HG02840 (cell line): ENCODE results near the gene SHC2.

Source experiments
- ATAC-seq: cut with Tn5 transposase; IDR thresholded peaks from one replicate; pipeline ENCODE4 v1.9.1; 2021; ENCODE audit warnings: mild to moderate bottlenecking, moderate library complexity, moderate number of reproducible peaks; ENCODE audit not compliant: unreplicated experiment, low FRiP score

The SHC2 gene

DNA sequence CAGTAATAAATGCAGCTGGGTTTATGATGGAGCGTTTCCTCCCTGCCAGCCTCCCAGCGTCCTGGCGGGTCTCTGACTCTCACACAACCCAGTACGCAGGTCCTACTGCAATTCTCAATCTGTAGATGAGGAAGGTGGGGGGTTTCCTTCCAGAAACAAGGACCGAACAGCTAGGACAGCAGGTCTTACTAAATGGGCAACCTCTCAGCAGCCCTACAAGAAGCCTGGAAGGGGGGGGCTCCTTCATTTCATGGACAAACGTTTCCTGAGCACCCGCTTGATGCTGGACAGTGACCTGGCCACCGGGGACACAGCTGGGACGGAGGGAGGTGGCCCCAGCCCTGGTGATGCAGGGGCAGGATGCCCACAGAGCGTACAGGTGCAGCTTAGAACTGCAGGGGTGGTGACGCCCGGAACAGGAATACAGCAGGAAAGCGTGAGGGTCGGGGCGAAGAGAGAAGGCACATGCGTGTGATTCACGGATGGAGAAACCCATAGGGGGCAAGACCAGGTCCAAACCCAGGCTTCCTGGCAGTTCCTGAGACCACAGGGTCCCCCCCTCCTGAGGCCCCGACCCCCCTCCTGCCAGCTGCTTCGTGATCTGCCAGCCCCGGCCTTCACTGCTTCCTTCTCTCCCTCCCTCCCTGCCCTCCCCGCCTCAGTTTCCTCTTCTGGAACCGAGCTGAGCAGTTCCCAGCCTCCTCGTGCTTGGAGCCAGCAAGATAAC, 51.2 kb downstream of the SHC2 start:
- ATAC-seq: no peak

DNA sequence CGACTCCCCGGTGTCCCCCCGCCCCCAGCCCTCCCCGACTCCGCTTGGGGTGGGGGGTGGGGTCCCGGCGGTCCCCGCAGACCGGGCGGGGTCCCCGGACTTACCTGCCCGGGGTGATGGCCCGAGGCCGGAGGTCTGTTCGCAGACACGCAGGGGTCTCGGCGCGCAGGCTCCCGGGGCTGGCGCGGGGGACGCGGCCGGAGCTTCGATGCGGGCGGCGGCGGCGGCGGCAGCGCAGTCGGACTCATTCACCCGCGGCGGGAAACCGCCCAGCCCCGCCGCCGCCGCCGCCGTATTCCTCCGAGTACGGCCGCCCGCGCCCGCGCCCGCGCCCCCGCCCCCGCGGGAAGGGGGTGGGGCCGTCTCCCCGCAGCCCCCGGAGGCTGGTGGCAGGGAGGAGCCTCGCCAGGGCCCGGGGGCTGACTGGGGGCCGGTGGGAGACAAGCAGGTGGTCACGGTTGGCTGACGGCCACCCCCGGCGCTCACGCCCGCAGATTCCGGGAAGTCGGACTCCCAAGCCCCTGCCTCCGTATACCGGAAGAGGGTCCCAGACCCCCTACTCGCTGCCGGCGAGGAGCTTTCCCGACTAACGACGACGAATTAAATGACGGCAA, 51.8 kb downstream of the SHC2 start, which contains the start of gene C2CD4C:
Gene C2CD4C, minus strand, starts transcription at position 246 of the 614 bp plus-strand sequence. CDS start 786 bp downstream, outside the sequence.
- no peak for ATAC-seq

DNA sequence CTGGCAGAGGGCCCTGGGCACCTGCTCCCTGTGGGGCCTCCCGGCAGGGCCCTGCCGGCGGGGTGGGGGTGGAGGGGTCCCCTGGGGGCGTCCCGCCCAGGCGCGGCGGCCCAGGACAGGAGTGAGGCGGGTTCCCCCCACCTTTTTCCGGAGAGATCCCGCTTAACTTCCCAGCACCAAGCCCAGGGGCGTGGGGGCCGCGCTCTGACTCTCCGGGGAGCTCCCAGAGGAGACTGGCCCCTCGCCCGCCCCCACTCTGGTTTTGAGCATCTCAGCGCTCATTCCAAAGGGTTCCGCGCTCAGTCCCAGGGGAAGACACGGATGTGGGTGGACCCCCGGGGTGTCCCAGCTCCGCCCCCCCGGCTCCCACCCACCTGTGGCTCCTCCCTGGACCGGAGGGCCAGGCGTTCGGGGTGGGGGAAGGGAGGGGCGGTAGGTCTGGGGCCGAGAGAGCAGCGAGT, 52.4 kb downstream of the SHC2 start:
- no peak for ATAC-seq

DNA sequence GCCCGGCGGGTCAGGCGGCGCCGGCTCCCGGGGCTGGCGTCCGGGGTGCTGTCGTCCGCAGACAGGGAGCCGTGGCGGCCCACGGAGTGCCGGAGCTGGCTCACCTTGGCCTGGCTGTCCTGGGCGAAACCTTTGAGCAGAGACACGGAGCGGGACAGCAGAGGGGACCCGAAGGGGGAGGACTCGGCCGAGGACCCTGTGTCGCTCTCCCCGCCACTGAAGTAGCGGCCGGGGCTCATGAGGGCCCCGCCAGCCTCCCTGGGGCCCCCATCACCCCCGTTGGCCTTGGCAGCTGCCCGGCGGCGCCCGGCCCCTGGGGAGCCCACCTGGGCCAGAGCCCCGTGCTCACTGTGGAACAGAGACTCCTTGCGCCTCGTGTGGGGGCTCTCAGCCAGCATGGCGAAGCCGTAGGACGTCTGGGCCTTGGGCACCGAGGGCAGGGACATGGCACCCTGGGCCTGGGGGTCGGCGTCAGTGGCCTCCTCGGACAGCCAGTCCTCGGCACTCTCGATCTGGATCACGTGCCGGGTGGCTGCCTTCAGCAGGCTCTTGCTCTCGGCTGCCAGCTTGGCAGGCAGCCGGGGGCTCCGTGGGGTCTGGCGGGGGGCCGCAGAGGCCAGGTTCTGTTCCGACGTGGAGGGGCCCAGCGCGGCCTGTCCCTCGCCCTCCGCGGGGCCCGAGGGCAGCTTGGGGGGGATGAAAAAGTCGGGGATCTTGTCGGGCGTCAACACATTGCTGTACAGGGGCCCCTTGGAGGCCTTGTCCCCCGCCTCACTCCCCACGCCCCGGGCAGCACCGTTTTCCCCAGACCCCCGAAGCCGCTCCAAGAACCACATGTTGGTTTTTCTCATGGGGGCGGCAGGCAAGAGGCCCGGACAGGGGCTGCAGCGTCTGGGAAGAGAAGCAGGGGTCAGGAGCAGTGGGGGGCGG, 53.1 kb downstream of the SHC2 start:
- no peak for ATAC-seq

DNA sequence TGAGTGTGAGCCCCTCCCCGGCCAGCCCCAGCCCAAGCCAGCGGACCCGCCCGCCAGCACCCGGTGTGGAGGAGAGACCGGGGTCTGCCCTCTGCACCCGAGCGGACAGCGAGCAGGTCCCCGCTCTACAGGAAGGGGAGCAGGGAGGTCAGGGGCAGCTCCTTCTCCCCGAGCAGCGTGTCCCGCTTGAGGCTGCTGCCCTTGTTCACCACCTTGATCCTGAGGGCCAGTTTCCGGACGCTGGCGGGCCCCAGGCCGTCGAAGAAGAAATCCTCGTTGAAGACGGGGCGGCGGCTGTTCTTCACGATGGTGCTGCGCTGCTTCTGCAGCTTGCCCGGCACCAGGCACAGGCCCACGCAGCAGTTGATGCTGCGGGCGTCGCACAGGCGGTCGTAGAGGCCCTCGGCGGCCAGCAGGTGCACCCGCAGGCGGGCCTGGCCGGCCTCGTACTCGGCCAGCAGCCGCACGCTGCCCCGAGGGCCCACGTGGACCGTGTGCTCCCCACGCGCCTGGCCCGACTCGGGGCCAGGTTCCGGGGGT, 53.8 kb downstream of the SHC2 start:
- ATAC-seq: no peak

DNA sequence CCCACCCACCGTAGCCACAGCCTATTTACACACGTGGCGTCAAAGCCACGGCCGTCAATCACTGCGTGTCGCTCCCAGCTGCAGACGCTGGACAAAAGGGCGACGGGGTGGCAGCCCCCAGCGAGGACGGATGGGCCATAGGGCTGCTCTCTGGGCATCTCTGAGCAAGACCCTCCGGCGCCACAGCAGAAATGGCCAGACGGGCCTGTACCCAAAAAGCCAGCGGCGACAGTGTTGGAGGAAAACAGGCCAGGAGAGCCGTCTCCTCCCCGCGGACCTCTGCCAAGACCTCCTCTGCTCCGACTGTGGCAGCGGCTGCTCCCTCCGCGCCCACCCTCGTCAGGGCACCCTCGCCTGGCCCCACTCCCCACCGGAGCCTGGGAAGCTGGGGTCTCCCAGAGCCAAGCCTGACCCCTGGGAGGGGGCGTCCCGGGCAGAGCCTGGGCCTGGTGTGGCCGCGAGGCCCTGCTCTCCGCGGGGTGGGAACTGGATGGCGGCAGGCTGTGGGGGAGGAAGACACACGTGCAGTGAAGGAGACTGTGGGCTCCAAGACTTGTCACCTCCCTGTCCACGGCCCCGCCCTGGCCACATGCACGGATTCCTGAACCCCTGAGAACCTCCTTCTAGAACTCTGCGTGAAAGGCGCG, 54.6 kb downstream of the SHC2 start:
- ATAC-seq: no peak

DNA sequence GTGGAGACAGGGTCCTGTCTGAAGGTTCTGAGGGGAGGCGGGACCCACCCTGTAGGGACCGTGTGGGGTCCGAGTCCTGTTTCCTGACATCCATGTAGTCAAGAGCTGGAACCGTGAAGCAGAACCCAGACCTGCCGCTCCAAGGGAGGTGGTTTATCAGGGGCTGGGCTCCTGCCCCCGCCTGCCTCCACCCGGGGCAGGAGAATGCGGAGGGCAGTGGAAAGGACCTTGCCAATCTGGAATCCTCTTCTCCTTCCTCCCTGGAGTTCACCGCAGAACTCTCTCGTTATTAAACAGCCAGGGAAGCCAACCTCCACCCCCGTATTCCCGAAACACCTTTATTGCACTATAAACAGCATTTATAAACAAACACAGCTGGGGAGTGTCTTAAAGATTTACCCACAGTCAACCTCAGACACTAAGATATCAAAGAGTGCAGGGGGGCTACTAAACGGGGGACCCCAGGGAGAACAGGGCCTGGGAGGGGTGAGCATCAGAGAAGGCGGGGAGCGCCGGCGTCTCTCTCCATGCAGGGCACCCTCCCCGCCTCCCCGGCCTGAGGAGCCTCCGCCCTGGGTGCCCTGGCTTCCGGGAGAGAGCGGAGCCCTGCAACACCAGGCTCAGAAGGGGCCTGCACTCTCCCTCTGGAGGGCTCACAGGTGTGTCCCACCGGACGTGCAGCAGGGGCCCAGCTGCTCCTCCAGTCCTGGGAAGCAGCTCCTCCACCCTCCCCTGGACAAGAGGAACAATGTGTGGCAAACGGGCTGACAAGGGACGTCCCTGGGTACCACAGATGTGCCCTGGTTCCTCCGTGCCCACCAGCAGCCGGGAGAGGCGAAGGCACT, 55.5 kb downstream of the SHC2 start:
- ATAC-seq: no peak

DNA sequence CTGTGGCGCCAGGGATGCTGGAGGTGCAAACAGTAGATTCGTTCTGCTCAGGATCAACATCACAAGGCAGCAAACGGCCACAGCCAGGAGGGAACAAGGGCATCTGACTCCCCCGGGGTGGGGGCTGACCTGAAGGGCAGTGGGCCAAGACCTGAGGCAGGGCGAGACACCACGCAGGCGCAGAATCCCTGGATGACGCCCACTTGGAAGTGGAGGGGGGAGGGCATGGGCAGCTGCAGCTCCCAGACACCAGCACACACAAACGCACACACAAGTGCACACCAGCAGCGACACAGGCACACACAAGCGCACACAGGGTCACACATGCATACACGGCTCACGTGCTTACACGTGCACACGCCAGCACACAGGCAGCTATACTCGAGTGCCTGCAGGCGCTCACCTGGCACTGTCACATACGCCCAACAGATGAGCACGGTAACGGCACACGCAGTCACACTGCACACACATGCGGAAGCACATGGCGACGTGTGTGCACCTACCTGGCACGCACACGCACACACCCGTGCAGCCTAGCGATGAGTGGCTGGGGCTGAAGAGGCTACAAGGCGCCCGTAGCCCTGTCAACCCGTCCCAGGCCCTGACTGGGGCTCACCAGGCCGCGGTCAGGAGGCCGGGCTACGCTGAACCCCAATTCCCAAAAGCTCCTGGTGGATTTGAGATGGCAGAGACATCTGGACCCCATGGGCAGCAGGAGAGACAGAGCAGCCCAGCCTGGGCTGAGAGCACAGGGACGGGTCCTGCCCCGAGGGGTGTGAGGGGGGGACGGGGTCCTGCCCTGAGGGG, 57.4 kb downstream of the SHC2 start:
- no peak for ATAC-seq

DNA sequence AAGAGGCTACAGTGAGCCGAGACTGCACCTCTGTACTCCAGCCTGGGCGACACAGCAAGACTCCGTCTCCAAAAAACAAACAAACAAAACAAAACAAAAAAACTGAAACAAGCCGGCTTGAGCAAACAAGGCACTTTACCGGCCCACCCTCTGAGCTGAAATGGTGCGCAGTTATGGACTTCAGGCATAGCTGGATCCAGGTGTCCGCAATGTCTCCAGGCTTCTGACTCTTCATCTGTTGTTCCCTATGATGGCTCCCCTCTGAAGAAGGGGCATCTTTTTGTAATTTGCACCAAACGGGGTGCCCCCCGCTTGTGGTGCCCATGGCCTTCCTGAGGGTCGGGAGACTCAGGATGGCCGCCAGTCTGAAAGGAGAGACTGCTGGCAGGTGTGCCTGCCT, 58.0 kb downstream of the SHC2 start:
- ATAC-seq: no peak

DNA sequence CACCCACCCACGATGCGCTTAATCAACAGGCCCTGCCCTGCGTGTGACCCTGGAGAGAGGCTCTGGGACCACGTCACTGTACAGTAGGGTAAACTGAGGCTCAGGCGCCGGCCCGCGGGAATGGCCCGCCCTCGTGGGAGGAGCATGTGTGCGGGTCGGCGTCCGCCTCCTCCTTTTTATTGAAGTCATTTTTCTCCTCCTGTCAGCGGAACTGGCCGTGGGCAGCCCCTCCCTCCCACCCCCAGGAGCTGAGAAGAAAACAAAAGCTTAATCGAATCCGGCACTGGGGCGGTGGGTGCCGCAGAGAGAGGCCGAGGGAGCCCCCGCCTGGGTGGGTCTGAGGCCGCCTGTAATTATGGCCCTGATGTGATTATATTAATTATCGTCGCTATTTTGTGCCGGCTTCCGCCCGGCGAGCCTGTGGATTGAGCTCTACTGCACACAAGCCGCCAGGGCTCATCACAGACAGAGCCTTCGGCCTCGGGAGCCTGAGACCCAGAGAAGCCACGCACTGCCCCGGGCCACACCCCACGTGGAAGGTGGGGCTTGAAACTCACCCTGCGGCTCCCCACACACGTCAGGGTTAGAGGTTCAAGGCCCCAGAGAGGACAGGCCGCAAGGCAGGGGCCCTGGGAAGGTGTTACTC, 58.8 kb downstream of the SHC2 start:
- ATAC-seq: no peak

DNA sequence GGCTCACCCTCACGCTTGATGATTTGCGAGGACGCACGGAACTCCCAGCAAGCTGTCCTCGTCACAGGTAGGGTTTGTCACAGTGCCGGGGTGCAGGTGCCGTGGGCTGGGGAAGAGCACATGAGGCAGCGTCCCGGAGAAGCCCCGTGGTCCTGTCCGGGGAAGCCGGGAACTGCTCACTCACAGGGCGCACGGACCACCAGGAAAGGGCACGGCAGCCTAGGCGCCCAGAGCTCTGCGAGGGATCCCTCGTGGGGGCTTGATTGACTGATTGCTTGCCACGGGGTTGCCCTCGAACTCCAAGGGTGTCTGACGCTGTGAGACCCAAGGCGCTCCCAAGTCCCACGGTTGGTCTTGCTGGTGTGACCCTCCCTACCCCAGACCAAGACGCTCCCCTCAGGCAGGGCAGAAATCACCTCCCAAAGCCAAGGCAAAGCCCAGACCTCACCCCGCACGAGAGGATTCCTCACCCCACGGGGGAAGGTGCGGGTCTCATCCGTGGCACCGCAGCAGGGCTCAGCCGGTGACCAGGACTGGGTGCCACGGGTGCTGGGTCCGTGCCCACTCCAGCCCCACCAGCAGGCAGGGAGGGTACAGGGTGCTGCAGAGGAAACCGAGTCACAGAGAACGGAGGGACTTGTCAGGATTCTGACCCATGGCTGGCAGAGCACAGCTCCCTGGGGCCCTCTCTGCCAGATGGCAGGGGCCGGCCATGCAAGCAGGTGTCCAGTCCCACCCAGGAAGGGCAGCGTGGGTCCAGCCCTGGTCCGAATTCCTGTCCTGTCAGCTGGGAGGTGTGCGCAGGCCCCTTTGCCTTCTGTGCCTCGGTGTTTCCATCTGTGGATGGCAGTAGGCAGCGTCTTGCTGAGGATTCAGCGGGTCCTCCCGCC, 59.6 kb downstream of the SHC2 start:
- no peak for ATAC-seq

DNA sequence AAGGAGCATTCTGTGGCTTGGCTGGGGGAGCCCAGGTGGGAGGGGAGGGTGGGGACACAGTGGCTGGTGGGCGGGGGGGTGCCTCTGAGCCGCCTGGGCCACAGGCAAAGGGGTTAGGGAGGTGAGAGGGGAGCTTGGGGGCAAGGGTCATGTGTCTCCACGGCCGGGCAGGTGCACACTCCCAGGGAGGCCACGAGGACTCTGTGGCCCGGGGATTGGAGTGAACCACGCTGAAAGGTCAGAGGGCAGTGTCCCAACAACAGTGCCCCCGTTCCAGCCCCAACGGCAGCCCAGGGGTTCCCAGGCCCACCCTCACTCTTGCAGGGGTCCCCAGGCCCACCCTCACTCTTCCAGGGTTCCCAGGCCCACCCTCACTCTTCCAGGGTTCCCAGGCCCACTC, 61.5 kb downstream of the SHC2 start:
- ATAC-seq: no peak

DNA sequence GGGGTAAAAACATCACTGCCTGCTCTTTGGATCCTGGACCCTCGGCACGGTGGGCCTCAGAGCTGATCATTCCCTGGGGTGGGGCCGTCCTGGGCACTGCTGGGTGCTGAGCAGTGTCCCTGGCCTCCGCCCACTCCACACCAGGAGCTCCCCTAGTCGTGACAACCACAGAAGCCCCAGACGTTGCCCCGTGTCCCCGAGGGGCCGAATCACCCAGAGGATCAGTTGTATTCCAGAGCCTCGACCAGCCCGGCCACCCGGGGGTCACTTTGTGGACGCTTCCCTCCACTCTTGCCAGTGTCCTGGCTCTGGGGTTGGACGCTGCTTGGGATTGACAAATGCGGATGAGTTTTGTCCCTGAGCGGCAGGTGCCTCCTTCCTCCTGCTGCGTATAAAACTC, 62.1 kb downstream of the SHC2 start:
- ATAC-seq: no peak

DNA sequence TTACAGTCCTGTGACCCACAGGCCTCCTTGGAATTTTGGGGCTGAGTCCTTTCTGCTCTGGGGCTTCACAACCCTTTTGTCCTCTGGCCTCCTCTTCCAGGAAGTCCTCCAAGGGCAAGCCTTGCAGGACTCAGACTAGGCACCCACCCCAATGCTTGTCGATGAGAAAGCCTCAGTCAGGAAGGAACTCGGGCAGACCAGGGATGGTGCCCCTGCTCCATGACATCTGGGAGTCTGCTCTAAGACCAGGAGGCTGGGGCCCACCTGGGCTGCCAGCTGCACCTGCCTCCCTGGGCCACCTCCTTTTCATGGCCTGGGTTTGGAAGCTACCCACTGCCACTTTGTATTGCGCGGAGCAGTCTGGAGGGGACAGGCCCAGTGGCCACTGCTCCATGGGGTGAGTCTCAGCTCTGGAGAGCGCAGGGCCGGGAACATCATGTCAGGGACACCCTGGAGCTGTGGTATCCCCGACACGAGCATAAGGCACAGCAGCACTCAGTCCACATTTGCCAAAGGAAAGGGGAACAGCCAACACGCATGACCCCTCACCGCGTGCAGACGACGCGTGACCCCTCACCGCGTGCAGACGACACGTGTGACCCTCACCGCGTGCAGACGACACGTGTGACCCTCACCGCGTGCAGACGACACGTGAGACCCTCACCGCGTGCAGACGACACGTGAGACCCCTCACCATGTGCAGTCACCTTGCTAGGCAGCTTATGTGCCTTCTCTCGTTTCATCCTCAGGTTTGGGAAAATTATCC, 62.7 kb downstream of the SHC2 start:
- ATAC-seq: no peak

DNA sequence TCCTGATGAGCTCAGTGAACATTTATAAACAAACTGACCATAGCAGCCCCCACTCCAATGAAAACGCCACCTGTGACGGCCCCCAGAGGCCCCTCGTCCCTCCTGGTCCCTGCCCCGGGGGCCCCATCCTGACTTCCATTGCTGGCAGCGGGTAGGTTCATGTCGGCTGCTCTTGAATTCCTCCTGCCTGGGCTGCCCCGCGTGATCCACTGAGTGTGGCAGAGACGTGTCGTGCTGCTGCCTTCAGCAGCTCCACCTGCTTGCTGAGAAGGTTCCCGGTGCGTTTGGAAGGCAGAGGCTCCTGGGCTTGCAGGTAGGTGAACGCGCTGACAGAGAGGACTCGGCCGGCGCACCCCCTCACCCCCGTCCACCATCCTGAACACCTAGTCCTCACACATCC, 63.5 kb downstream of the SHC2 start:
- ATAC-seq: no peak

DNA sequence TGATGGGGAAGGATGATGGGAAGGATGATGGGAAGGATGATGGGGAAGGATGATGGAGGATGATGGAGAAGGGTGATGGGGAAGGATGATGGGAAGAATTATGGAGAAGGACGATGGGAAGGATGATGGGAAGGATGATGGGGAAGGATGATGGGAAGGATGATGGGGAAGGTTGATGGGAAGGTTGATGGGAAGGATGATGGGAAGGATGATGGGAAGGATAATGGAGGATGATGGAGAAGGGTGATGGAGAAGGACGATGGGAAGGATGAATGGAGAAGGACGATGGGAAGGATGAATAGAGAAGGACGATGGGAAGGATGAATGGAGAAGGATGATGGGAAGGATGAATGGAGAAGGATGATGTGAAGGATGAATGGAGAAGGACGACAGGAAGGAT, 65.4 kb downstream of the SHC2 start:
- no peak for ATAC-seq
